Measurements from ENCODE around the gene SPRR2F.

- TF ChIP-seq CTCF (conservative IDR thresholded peaks at IDR 0.05; ENCODE audit: low read depth, low read length) (no peak), EZH2 (IDR thresholded peaks at IDR 0.05; ENCODE audit: low read length, unreplicated experiment) (no peak), EZH2phosphoT487 (IDR thresholded peaks at IDR 0.05; ENCODE audit: borderline replicate concordance, low read length) (no peak)
These were observed 9.6 kb upstream of the SPRR2F start for GRCh38 chr1:153122831-153123421.
